MM.1S (cell line): Measurements from ENCODE around the gene OR2H1.

Experiments
- EZH2 ChIP-seq: fragments of 300-600 bp; sonication (generic); optimal IDR thresholded peaks from 2 replicates; pipeline ENCODE3; 2017; ENCODE audit warnings: low read depth, mild to moderate bottlenecking, antibody characterized with exemption, low read length, mixed read lengths
- TF ChIP-seq, protein P1 (sequence below): fragments of 300-600 bp; sonication (generic); IDR thresholded peaks from 2 replicates; pipeline ENCODE4 v1.5.1; 2016; ENCODE audit warnings: antibody characterized with exemption, low read length, mixed read lengths

DNA sequence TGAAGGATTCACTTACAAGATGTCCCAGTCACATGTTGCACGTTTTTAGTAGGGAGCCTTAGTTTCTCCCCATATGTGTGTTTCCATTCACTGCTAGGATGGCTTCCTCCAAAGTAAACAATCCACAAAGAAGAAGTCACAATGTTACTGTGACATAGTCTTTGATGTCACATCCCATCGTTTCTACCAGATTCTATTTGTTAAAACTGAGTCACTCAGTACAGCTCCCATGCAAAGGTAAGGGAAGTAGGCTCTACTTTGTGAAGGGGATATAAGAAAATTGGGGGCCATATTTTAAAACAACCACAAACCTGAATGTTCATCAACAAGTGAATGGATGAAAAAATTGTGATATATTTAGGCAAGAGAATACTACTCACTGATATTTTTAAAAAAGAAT lies at the start of gene OR2H1, which contains the start of gene OR11A1:
- TF ChIP-seq, protein P1, sequence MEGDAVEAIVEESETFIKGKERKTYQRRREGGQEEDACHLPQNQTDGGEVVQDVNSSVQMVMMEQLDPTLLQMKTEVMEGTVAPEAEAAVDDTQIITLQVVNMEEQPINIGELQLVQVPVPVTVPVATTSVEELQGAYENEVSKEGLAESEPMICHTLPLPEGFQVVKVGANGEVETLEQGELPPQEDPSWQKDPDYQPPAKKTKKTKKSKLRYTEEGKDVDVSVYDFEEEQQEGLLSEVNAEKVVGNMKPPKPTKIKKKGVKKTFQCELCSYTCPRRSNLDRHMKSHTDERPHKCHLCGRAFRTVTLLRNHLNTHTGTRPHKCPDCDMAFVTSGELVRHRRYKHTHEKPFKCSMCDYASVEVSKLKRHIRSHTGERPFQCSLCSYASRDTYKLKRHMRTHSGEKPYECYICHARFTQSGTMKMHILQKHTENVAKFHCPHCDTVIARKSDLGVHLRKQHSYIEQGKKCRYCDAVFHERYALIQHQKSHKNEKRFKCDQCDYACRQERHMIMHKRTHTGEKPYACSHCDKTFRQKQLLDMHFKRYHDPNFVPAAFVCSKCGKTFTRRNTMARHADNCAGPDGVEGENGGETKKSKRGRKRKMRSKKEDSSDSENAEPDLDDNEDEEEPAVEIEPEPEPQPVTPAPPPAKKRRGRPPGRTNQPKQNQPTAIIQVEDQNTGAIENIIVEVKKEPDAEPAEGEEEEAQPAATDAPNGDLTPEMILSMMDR = no peak
- no peak for TF ChIP-seq EZH2
